Fibroblast of lung (primary cell): ENCODE data around the gene ARL6IP1. TPM values are rescaled to one million over a fixed set of nuclear protein-coding genes. Genes with fewer than 3 reads are reported as not detected.
"Not testable (repeated sequence)": the region's sequence is repeated elsewhere in the genome, so short reads cannot be mapped to it uniquely, and the experiment has no call there.

Source experiments
- DNase-seq, 2 donors: peaks; one replicate each; pipeline versions ENCODE4 v3.0.0 to v3.0.0-alpha.2; 2010; ENCODE audit warnings: low read depth in 2 of 2
- H2AFZ ChIP-seq: 2 replicates; pipeline ENCODE4 v1.5.1; 2012; ENCODE audit warnings: low read length, control low read depth, inconsistent platforms
- H3K27ac ChIP-seq: 2 replicates; pipeline ENCODE4 v1.5.1; 2011; ENCODE audit warnings: low read length, control low read depth; ENCODE audit not compliant: insufficient read depth
- H3K27me3 ChIP-seq: 2 replicates; pipeline ENCODE4 v1.5.1; 2011; ENCODE audit warnings: mild to moderate bottlenecking, low read length; ENCODE audit not compliant: control insufficient read depth, insufficient read depth
- H3K36me3 ChIP-seq: 2 replicates; pipeline ENCODE4 v1.5.1; 2011; ENCODE audit warnings: low read length; ENCODE audit not compliant: control insufficient read depth, insufficient read depth
- H3K4me1 ChIP-seq: 2 replicates; pipeline ENCODE4 v1.5.1; 2011; ENCODE audit warnings: low read length; ENCODE audit not compliant: control insufficient read depth, insufficient read depth; ENCODE audit errors: extremely low read depth
- H3K4me2 ChIP-seq: 2 replicates; pipeline ENCODE4 v1.5.1; 2011; ENCODE audit warnings: low read length, control low read depth; ENCODE audit not compliant: insufficient read depth; ENCODE audit errors: extremely low read depth
- H3K4me3 ChIP-seq, 4 experiments: fragments of 200-600 bp in 1 of 4; sonication (generic) in 1 of 4; replicated peaks in 1 of 4; 2 replicates each; pipeline ENCODE4 v1.5.1; 2011 to 2016; ENCODE audit warnings: low read length in 4 of 4, low read depth in 3 of 4, mild to moderate bottlenecking in 3 of 4, control low read depth in 2 of 4, inconsistent platforms in 1 of 4, mixed read lengths in 1 of 4; ENCODE audit not compliant: insufficient read depth in 1 of 4; ENCODE audit errors: control extremely low read depth in 1 of 4
- H3K79me2 ChIP-seq: 2 replicates; pipeline ENCODE4 v1.5.1; 2012; ENCODE audit warnings: mild to moderate bottlenecking, low read length, inconsistent platforms; ENCODE audit not compliant: control insufficient read depth, insufficient read depth
- H3K9ac ChIP-seq: 2 replicates; pipeline ENCODE4 v1.5.1; 2011; ENCODE audit warnings: mild to moderate bottlenecking, low read length, control low read depth; ENCODE audit not compliant: insufficient read depth
- H3K9me3 ChIP-seq: 2 replicates; pipeline ENCODE4 v1.5.1; 2012; ENCODE audit warnings: low read depth, low read length; ENCODE audit not compliant: control insufficient read depth, insufficient read depth
- H4K20me1 ChIP-seq: 2 replicates; pipeline ENCODE4 v1.5.1; 2011; ENCODE audit warnings: low read length; ENCODE audit not compliant: control insufficient read depth, insufficient read depth; ENCODE audit errors: extremely low read depth
- polyA plus RNA-seq, 2 donors: library from polyadenylated mRNA; depleted of rRNA in 1 of 2; stranded (reverse) in 1 of 2; unstranded in 1 of 2; fragments of >200 nt; gene quantifications; 2 replicates each; pipeline ENCODE4 v1.2.1, GENCODE V29; 2011 to 2012; ENCODE audit warnings: missing spikeins in 1 of 2
- total RNA-seq: library from RNA; depleted of rRNA; stranded (reverse); fragments of >200 nt; gene quantifications from 2 replicates; pipeline ENCODE4 v1.2.1, GENCODE V29; 2014
- TF ChIP-seq, protein P1 (sequence below), 2 donors: IDR thresholded peaks in 1 of 2; conservative IDR thresholded peaks in 1 of 2; 1 replicate in 1 of 2; 2 replicates in 1 of 2; pipeline ENCODE4 v1.5.1; 2011 to 2012; ENCODE audit warnings: low read length in 2 of 2, control low read depth in 1 of 2, inconsistent platforms in 1 of 2, low read depth in 1 of 2, mild to moderate bottlenecking in 1 of 2

ARL6IP1 gene
- total and polyA plus RNA-seq, 2 donors (not counting 1 experiment from before 2014, with no cell fraction given) = 119 to 224 TPM

DNA sequence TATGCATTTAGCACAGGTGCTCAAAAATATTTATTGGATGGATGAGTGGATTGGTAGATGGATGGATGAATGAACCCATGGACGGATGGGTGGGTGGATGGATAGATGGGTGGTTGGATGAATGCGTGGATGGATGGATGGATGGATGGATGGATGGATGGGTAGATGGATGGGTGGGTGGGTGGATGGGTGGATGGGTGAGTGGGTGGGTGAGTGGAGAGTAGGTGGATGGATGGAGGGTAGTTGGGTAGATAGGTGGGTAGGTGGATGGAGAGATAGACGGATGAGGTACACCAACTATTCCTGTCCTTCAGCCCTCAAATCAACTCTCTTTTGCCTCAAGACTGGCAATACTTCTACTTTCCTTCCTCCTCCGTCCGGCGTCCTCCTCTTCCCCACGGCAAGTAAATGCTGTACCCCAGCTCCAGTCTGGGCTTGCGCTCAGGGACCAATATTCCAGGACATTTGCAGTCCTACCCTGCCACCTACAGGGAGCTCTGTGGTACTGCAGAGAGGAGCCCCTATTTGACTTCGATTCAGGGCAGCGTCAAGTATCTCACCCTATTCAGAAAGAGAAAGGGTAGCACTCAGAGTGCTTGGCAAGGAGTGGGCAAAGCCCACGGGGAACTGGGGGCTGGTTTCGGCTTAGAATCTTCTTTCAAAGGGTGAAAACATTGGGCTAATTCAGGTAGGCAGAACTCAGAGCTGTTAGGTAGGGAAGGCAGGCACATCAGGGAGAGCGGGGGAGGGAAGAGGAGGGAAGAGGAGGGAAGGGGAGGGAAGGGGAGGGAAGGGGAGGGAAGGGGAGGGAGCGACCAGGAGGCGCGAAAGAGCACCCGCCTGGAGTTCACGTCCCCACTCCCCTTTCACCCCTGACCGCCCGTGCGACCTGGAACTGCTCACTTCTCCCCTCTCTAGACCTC is 41.5 kb downstream of the ARL6IP1 start:
- not testable (repeated sequence) for H3K4me1 ChIP-seq, H3K27me3 ChIP-seq, H3K79me2 ChIP-seq, H3K9me3 ChIP-seq, H3K4me2 ChIP-seq, H3K4me3 ChIP-seq, H4K20me1 ChIP-seq, H3K27ac ChIP-seq, H3K36me3 ChIP-seq, H3K9ac ChIP-seq, H2AFZ ChIP-seq
- TF ChIP-seq, protein P1, sequence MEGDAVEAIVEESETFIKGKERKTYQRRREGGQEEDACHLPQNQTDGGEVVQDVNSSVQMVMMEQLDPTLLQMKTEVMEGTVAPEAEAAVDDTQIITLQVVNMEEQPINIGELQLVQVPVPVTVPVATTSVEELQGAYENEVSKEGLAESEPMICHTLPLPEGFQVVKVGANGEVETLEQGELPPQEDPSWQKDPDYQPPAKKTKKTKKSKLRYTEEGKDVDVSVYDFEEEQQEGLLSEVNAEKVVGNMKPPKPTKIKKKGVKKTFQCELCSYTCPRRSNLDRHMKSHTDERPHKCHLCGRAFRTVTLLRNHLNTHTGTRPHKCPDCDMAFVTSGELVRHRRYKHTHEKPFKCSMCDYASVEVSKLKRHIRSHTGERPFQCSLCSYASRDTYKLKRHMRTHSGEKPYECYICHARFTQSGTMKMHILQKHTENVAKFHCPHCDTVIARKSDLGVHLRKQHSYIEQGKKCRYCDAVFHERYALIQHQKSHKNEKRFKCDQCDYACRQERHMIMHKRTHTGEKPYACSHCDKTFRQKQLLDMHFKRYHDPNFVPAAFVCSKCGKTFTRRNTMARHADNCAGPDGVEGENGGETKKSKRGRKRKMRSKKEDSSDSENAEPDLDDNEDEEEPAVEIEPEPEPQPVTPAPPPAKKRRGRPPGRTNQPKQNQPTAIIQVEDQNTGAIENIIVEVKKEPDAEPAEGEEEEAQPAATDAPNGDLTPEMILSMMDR (conservative IDR thresholded peaks at IDR 0.05 in 1 of 2, IDR thresholded peaks at IDR 0.05 in 1 of 2; ENCODE audit: low read depth in 1 of 2, low read length in 2 of 2) = peak; percentile 47 to 50
- peak; percentile 7 to 9 for DNase-seq

DNA sequence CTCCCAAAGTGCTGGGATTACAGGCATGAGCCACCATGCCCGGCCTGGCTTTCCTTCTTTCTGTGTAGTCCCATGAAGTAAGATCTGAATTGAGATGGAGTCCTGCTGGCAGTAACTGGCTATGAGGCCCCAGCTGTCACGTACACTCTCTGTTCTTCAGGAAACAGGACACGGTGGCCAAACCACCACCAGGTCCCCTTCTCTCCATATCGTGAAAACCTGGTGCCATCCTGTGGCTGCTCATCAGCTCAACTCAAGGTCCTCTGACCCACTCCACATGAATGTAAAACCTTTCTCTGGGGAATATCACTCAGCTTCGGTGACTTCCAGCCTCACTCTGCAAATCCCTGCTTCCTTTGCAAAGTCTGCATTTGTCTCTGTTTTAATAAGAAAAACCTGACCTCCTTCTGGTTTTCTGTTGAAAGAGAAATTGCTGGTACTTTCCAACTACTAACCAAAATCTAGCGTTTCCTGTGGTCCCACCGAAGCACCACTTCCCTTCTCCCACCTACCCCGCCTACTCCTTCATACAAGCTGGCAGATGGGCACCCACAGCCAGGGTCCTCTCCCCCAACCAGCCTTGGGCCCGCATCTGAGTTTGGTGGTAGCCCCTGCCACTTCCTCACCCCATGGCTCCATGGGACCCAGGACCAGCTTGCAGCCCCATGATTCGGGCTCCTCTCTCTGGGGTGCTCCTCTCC is 43.2 kb downstream of the ARL6IP1 start:
- not testable (repeated sequence) for H3K36me3 ChIP-seq, H3K4me3 ChIP-seq, H4K20me1 ChIP-seq, H2AFZ ChIP-seq, H3K79me2 ChIP-seq, DNase-seq, H3K27me3 ChIP-seq, H3K9me3 ChIP-seq, H3K9ac ChIP-seq, H3K4me2 ChIP-seq, H3K4me1 ChIP-seq, H3K27ac ChIP-seq

DNA sequence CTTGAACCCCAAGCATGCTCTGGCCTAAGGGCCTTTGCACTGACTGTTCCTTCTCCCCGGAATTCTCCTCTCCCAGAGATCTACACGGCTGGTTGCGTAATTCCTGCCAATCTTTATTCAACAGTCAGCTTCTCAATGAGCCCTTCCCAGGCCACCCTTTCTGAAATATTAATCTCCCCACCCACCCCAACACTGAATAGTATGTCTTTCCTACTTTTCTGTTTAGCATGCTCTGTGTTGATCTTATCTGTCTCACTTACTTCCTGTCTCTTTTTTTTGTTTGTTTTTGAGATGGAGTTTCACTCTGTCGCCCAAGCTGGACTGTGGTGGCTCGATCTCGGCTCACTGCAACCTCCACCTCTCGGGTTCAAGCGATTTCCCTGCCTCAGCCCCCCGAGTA is 44.7 kb downstream of the ARL6IP1 start:
- not testable (repeated sequence) for DNase-seq, H3K27me3 ChIP-seq, H3K4me3 ChIP-seq, H3K4me2 ChIP-seq, H2AFZ ChIP-seq, H3K36me3 ChIP-seq, H3K9ac ChIP-seq, H3K4me1 ChIP-seq, H4K20me1 ChIP-seq, H3K79me2 ChIP-seq, H3K27ac ChIP-seq, H3K9me3 ChIP-seq

DNA sequence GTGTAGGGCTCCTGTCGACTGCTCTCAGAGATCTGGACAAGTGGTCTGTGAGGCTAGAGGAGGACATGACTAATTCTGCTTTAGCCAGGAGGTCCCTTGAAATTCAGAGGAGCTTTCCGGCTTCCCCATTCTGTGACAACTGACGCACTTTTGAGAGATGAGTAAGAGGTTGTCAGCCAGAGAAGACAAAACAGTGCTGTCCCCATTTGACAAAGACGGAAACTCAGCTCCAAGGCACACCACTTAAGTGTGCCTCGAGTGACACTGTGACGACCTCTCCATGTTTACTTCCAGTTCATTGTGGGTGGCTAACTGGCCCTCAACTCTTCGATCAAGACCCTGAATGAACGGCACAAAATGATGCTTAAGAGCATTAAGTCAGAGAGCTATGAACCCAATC is 58.5 kb downstream of the ARL6IP1 start:
- not testable (repeated sequence) for H3K79me2 ChIP-seq, H4K20me1 ChIP-seq, H3K36me3 ChIP-seq, H2AFZ ChIP-seq, H3K4me2 ChIP-seq, H3K9me3 ChIP-seq, H3K27ac ChIP-seq, H3K9ac ChIP-seq, DNase-seq, H3K27me3 ChIP-seq, H3K4me1 ChIP-seq, H3K4me3 ChIP-seq

Other genes with a start within 250 kb of the ARL6IP1 start
- gene NOMO2, start 239.5 kb downstream of the ARL6IP1 start, total RNA-seq = 88.9 and 186 TPM in 2 replicates
- 69.6 and 120 TPM in 2 replicates for gene NOMO2, start 239.5 kb downstream of the ARL6IP1 start, polyA plus RNA-seq
- gene RPS15A, start 11.2 kb downstream of the ARL6IP1 start, total RNA-seq = 1,585 and 1,952 TPM in 2 replicates
- 3,629 and 3,828 TPM in 2 replicates for gene RPS15A, start 11.2 kb downstream of the ARL6IP1 start, polyA plus RNA-seq
- 62.1 and 101 TPM in 2 replicates for gene SMG1, start 124.9 kb upstream of the ARL6IP1 start, total RNA-seq
- 24.4 and 30.1 TPM in 2 replicates for gene SMG1, start 124.9 kb upstream of the ARL6IP1 start, polyA plus RNA-seq
- 0.51 and 1.5 TPM in 2 replicates for gene TMC7, start 182.4 kb upstream of the ARL6IP1 start, total RNA-seq
- 0.18 and 0.85 TPM in 2 replicates for gene TMC7, start 182.4 kb upstream of the ARL6IP1 start, polyA plus RNA-seq